ENCODE results near the gene SLC26A5. TPM values are rescaled to one million over a fixed set of nuclear protein-coding genes. Genes with fewer than 3 reads are reported as not detected.

Gene SLC26A5
- total and polyA plus RNA-seq, 2 donors from 2014 or later = 1.2 TPM; not detected in 1

GRCh38 chr7:103445228-103446048 lies 569 bp downstream of the SLC26A5 start:
- intact Hi-C loops (cut with DNase I) = no loop called here
- Histone ChIP-seq H3K27me3 (ENCODE audit: control insufficient read depth, insufficient read depth, low read length) (peaks cover 16% of the 10 kb centered on the region), H3K27ac (ENCODE audit: low read depth in 2 of 2, low read length in 2 of 2) (no peak overlapping the region), H3K9me3 (ENCODE audit: control insufficient read depth in 2 of 3, insufficient read depth in 1 of 3, low read length in 3 of 3) (no peaks in the 10 kb centered on the region), H3K4me1 (ENCODE audit: control insufficient read depth in 2 of 3, insufficient read depth in 2 of 3, low read depth in 1 of 3, low read length in 3 of 3) (peaks cover 0 to 6% (median 0%) of the 10 kb centered on the region in 3 donors), H3K36me3 (ENCODE audit: control insufficient read depth in 2 of 3, insufficient read depth in 3 of 3, low read length in 3 of 3) (no peaks in the 10 kb centered on the region), H3K4me3 (ENCODE audit: low read length in 3 of 3) (peak overlapping the region in 2 of 3 donors; percentile 35 to 55), H3K9ac (ENCODE audit: low read length in 3 of 3) (no peak overlapping the region)
- DNase-seq (peak; percentile 15 to 69 (median 28)), FAIRE-seq (no peak)
- no peak for TF ChIP-seq CTCF (IDR thresholded peaks at IDR 0.05; ENCODE audit: borderline replicate concordance, extremely low read depth, insufficient read depth)

- Histone ChIP-seq H3K9ac (ENCODE audit: low read length in 3 of 3) (no peak overlapping the region), H3K27ac (ENCODE audit: low read depth in 2 of 2, low read length in 2 of 2) (no peak overlapping the region), H3K36me3 (ENCODE audit: control insufficient read depth in 2 of 3, insufficient read depth in 3 of 3, low read length in 3 of 3) (no peaks in the 10 kb centered on the region), H3K4me1 (ENCODE audit: control insufficient read depth in 2 of 3, insufficient read depth in 2 of 3, low read depth in 1 of 3, low read length in 3 of 3) (no peaks in the 10 kb centered on the region), H3K4me3 (ENCODE audit: low read length in 3 of 3) (no peak overlapping the region), H3K27me3 (ENCODE audit: control insufficient read depth, insufficient read depth, low read length) (peaks cover 6% of the 10 kb centered on the region), H3K9me3 (ENCODE audit: control insufficient read depth in 2 of 3, insufficient read depth in 1 of 3, low read length in 3 of 3) (no peaks in the 10 kb centered on the region)
- TF ChIP-seq CTCF (IDR thresholded peaks at IDR 0.05; ENCODE audit: borderline replicate concordance, extremely low read depth, insufficient read depth) = no peak
- intact Hi-C loops (cut with DNase I) = no loop called here
- FAIRE-seq = no peak
- DNase-seq = no peak
These were observed 6.3 kb downstream of the SLC26A5 start for GRCh38 chr7:103439661-103440060.

- DNase-seq = no peak
- no peaks in the 10 kb centered on the region for H3K27me3 ChIP-seq (ENCODE audit: control insufficient read depth, insufficient read depth, low read length)
- no peak for FAIRE-seq
- H3K36me3 ChIP-seq (ENCODE audit: control insufficient read depth in 2 of 3, insufficient read depth in 3 of 3, low read length in 3 of 3) = no peaks in the 10 kb centered on the region
- intact Hi-C loops (cut with DNase I) = no loop called here
- no peaks in the 10 kb centered on the region for H3K4me1 ChIP-seq (ENCODE audit: control insufficient read depth in 2 of 3, insufficient read depth in 2 of 3, low read depth in 1 of 3, low read length in 3 of 3)
- TF ChIP-seq CTCF (IDR thresholded peaks at IDR 0.05; ENCODE audit: borderline replicate concordance, extremely low read depth, insufficient read depth) = no peak
- H3K27ac ChIP-seq (ENCODE audit: low read depth in 2 of 2, low read length in 2 of 2) = no peak overlapping the region
- H3K9me3 ChIP-seq (ENCODE audit: control insufficient read depth in 2 of 3, insufficient read depth in 1 of 3, low read length in 3 of 3) = peaks cover 0 to 4% (median 0%) of the 10 kb centered on the region in 3 donors
- H3K9ac ChIP-seq (ENCODE audit: low read length in 3 of 3) = no peak overlapping the region
- H3K4me3 ChIP-seq (ENCODE audit: low read length in 3 of 3) = no peak overlapping the region
These were observed 8.4 kb downstream of the SLC26A5 start for GRCh38 chr7:103437623-103438022.

Measured in kidney (tissue), 14 donors.